Measurements from ENCODE around the gene ITPR2.
"Not testable (repeated sequence)": the region's sequence is repeated elsewhere in the genome, so short reads cannot be mapped to it uniquely, and the experiment has no call there.

ITPR2 gene

GRCh38 chr12:26832822-26833742 is at the start of gene ITPR2:
Gene ITPR2 (minus strand): TSS chr12:26833194. CDS start chr12:26832781, 413 bp downstream.
- DNase-seq: peak; percentile 85

- no peak for DNase-seq
These were observed 47.6 kb upstream of the ITPR2 start for GRCh38 chr12:26880625-26881024.

- DNase-seq: no peak
These were observed 45.7 kb upstream of the ITPR2 start for GRCh38 chr12:26878661-26879119.

GRCh38 chr12:26874501-26875296 is 41.7 kb upstream of the ITPR2 start:
- no peak for DNase-seq

- DNase-seq: no peak
These were observed 39.6 kb upstream of the ITPR2 start for GRCh38 chr12:26872625-26873024.

- DNase-seq: no peak
These were observed 39.0 kb upstream of the ITPR2 start for GRCh38 chr12:26871985-26872384.

- DNase-seq: peak; percentile 35
These were observed 37.8 kb upstream of the ITPR2 start for GRCh38 chr12:26870491-26871419.

GRCh38 chr12:26869908-26870459 is 37.0 kb upstream of the ITPR2 start:
- DNase-seq: no peak

GRCh38 chr12:26869104-26869494 is 36.1 kb upstream of the ITPR2 start:
- no peak for DNase-seq

GRCh38 chr12:26868447-26869103 is 35.6 kb upstream of the ITPR2 start:
- no peak for DNase-seq

- no peak for DNase-seq
These were observed 34.1 kb upstream of the ITPR2 start for GRCh38 chr12:26867080-26867479.

GRCh38 chr12:26863515-26863914 is 30.5 kb upstream of the ITPR2 start:
- DNase-seq: peak; percentile 10

- DNase-seq: not testable (repeated sequence)
These were observed 29.8 kb upstream of the ITPR2 start for GRCh38 chr12:26862787-26863186.

- no peak for DNase-seq
These were observed 28.7 kb upstream of the ITPR2 start for GRCh38 chr12:26861690-26862089.

- no peak for DNase-seq
These were observed 24.6 kb upstream of the ITPR2 start for GRCh38 chr12:26857465-26858176.

GRCh38 chr12:26855337-26855736 is 22.3 kb upstream of the ITPR2 start:
- DNase-seq: no peak

GRCh38 chr12:26854031-26854390 is 21.0 kb upstream of the ITPR2 start:
- DNase-seq: no peak

- DNase-seq: peak; percentile 55
These were observed 20.5 kb upstream of the ITPR2 start for GRCh38 chr12:26853303-26854030.

- DNase-seq: no peak
These were observed 18.2 kb upstream of the ITPR2 start for GRCh38 chr12:26851031-26851809.

All from HCEC 1CT (cell line).